ENCODE data around the gene GRK5.

GRCh38 chr10:119417852-119418251, 210.5 kb downstream of the GRK5 start:
- no peak for TF ChIP-seq CTCF (conservative IDR thresholded peaks at IDR 0.05; ENCODE audit: low read depth, low read length)
- TF ChIP-seq EZH2 (IDR thresholded peaks at IDR 0.05; ENCODE audit: low read length, unreplicated experiment), result no peak
